HG02870 (cell line): ENCODE data around the gene RASSF8.

Source experiments
- ATAC-seq: cut with Tn5 transposase; IDR thresholded peaks from one replicate; pipeline ENCODE4 v1.9.1; 2021; ENCODE audit warnings: mild to moderate bottlenecking, moderate library complexity; ENCODE audit not compliant: unreplicated experiment

The RASSF8 gene

DNA sequence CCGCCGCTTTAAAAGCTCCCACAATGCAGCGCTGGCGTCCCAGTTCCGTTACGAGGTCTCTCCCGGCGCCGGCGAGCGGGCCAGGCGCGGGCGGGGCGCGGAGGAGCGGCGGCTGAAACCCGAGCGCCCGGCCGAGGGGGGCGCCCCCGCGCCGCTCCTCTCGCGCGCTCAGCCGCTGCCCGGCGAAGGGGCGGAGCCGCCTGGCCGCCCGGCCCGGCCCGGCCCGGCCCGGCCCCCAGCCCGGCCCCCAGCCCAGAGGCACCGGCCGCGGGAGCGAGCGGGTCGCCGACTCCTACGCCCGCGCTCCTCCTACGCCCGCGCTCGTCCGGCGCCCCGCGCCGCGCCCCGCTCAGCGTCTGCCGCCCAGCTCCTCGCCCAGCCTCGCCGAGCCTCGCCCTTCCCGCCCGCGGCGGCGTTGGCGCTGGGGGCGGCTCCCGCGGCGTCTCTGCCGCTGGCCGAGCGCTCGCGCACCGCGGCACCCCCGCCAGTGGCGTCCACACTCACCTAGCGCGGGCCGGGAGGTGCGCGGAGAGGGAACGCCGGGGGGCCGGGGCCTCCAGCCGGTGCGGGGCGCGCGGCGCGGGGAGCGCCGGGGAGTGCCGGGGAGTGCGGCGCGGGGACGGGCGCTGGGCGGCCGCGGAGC lies at the start of gene RASSF8:
Gene RASSF8, plus strand, starts transcription at position 255 of the 643 bp plus-strand sequence. CDS start 96,662 bp downstream, outside the sequence.
- ATAC-seq = peak; percentile 81

- no peak for ATAC-seq
These were observed 43.9 kb upstream of the RASSF8 start for GRCh38 chr12:25914551-25914950.

- ATAC-seq = no peak
These were observed 33.9 kb upstream of the RASSF8 start for GRCh38 chr12:25924491-25925001.

DNA sequence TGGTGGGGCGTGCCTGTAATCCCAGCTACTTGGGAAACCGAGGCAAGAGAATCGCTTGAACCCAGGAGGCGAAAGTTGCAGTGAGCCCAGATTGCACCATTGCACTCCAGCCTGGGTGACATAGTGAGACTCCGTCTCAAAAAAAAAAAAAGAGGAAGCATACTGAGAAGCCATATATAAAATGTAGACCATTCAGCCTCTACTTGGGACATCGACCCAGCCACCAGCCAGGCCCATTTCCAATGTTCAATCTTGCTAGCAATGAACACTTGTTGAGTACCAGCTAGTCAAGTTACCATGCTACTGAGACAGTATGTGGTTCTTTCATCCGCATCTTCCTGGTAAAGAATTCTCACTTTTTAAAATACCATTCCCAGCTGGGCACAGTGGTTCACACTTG lies 33.4 kb upstream of the RASSF8 start:
- no peak for ATAC-seq

- no peak for ATAC-seq
These were observed 31.9 kb upstream of the RASSF8 start for GRCh38 chr12:25926536-25926935.

DNA sequence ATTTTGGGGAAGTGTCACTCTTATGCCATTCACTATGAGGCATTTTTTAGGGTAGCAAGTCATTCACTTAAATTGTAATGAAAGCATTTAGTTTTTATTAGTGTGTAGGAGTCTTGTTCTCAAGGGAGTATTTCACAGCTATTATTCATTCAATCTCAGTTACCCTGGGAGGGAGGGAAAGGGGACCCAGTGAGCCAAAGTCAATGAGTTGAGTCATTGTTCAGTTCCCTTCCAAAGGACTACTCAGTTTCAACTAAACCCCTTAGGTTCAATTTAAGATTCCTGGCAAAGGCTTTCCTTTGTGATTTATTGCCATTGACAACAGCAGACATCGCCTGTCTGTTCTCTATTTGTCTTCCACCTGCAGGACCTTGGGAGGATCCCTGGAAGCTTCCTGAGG lies 29.3 kb upstream of the RASSF8 start:
- no peak for ATAC-seq

GRCh38 chr12:25932971-25933370 lies 25.5 kb upstream of the RASSF8 start:
- ATAC-seq = no peak

DNA sequence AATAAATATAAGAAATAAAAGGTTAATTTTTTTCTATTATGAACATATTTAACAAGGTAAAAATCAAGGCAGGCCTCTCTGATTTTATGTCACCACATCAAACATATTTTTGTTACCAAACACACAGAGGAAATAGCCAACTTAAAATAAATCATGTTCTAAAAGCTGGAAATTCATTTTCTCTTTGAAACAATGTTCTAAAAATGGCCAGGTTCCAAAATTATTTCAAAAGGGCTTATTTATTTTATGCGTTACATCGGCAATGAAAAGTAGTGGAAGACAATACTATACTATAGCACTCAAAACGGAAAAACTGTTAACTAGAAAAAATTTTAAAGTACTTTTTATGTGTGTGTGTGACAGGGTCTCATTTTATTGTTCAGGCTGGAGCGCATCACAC lies 24.0 kb upstream of the RASSF8 start:
- ATAC-seq = no peak

DNA sequence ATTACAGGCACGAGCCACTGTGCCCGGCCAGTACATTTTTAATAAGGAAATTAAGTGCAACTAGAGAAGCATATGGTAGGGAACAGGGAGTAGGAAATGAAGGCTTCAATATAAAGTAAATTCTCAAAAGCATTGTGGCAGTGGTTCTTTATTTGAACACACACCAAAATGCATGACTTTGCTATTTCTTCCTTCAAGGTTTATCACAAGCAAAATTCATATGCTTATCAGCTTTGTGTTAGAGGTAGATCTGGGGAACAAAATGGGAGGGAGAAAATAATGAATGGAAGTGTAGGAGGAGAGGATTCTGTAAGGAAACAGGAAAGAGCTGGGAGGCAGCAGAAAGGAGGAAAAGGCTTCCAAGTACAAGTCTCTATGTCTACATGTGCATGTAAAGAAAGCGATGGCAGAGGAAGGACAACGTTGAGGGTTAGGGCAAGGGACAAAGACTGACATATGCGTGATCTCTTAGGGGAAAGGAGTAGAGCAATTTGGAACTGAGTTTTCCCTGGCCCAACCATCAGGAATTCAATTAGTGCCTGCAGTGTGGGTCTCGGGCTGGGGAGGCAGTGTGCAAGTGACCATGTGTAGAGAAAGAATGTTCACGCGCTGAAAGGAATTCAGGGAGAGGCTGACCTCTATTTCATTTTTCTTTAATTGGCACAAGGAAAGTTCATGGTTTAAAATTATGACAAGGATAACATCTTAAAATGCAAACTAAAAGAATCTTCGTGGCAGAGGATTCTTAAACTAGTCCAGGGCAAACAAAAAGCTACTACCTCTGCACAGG lies 22.9 kb upstream of the RASSF8 start:
- ATAC-seq = no peak

DNA sequence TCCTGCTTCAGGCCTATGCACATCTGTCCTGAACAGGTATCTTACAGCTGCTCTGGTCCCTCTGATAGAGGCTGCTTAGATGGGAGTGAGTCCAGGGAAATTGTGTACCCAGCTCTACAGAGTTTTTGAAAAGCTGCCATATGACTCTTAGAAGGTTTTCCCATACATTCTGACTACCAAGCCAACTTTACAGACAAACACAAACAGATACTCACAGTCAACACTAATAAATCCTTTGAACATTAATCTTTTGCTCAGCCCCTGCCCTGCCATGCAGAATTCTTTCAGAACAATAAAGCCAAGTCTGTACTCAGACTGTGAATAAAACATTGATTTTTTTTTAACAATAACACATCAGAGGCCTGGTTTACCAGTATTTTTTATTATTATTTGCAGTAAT lies 21.4 kb upstream of the RASSF8 start:
- ATAC-seq = no peak

DNA sequence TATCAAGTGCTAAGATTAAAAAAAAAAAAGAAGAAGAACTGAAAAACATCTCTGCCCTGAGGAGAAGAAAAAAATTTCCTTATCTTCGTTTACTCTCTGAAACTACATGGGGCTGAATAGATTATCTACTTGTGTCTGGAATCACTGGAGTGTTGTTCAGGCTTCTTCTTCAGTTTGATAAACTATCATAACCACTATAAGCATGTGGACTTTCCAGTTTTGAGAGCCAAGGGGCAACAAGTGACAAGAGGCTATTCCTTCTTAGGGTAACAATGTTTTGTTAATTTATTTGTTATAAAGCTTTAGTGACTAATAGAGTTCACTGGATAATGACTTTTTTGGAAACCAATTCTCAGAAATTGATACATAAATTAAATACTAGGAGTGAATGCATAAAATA lies 19.9 kb upstream of the RASSF8 start:
- ATAC-seq = no peak

GRCh38 chr12:25939606-25940005 lies 18.9 kb upstream of the RASSF8 start:
- ATAC-seq = no peak

- ATAC-seq = no peak
These were observed 17.6 kb upstream of the RASSF8 start for GRCh38 chr12:25940886-25941285.

GRCh38 chr12:25942709-25943108 lies 15.8 kb upstream of the RASSF8 start:
- no peak for ATAC-seq

DNA sequence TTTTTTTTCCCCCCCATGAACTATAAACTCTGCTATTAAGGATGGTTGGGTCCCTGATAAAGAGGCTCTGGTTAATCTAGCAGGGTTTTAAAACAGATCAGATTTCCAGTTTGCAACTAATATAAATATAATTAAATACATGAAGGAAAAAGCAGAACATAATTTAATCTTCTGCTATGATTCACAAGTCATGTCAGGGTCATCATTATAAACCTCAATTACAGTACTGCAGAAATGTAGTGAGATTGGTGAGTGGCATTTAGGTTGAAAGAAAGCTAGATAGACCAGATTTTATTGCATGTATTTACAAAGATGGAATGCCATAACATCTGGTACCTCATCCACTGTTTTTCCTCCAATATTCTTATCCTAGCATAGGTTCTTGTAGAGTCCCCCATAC lies 14.5 kb upstream of the RASSF8 start:
- no peak for ATAC-seq

DNA sequence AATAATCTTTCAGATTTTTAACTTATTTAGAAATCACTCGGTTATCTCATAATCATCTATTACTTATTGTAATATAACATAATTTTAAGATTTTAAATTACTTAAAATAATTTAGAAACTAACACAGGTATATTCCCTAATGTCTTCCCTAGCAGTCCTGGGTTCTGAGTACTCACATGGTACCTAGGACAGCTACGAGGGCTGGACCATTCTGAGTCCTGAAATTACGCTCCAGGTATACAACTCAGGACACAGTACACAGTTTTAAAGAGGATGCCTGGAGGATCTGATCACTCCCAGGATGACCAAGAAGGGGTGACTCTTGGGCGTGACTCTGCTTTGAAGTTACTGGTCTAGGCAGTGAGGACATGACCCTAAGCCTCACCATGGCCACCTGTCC lies 9.1 kb upstream of the RASSF8 start:
- no peak for ATAC-seq

DNA sequence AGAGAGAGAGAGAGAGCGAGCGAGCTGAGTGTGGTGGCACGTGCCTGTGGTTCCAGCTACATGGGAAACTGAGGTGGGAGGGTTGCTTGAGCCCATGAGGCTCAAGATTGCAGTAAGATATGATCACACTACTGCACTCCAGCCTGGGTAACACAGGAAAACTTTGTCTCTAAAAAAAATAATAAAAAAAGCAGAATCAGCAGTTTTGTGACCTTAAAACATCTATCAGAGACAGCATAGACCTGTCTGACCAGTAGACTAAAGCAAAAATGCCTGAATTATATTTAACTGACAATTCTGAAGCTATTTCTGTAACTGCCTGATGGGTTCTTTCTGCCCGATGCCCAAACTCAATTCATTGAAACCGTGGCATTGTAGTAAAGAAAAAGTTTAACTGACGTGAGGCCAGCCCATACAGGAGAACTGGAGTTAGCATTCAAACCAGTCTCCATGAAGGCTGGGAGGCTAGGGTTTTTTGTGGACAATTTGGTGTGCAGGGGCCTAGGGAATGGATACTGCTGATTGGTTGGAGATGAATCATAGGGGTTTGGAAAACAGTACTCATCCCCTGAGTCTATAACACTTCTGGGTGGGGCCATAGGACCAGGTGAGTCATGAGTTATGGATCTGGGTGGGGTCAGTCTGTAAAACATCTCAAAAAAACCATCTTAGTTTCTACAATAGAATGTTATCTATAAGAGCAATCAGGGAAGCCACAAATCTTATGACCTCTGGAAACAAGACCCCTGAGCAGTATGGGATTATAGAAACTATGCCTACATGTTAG lies 8.0 kb upstream of the RASSF8 start:
- no peak for ATAC-seq

GRCh38 chr12:25957793-25958427 lies 572 bp upstream of the RASSF8 start:
- ATAC-seq = no peak

- ATAC-seq = peak; percentile 30
These were observed 834 bp downstream of the RASSF8 start for GRCh38 chr12:25959071-25959961.

- ATAC-seq = no peak
These were observed 1.7 kb downstream of the RASSF8 start for GRCh38 chr12:25960143-25960542.
